Bronchial epithelial cell (primary cell): ENCODE measurements around the gene NEDD4. TPM values are rescaled to one million over a fixed set of nuclear protein-coding genes. Genes with fewer than 3 reads are reported as not detected.

ENCODE experiments used
- DNase-seq: peaks from one replicate; pipeline ENCODE4 v3.0.0-alpha.2; 2010; ENCODE audit warnings: low read depth
- FAIRE-seq: peaks from 2 replicates; lab custom pipeline; 2011; peaks lifted over from hg19 to GRCh38; lab: Jason Lieb, UNC
- H3K27me3 ChIP-seq: 2 replicates; pipeline ENCODE4 v1.5.1; 2011; ENCODE audit warnings: low read length; ENCODE audit not compliant: control insufficient read depth, insufficient read depth
- H3K36me3 ChIP-seq: 2 replicates; pipeline ENCODE4 v1.5.1; 2011; ENCODE audit warnings: low read length; ENCODE audit not compliant: control insufficient read depth, insufficient read depth
- H3K4me3 ChIP-seq: 2 replicates; pipeline ENCODE4 v1.5.1; 2011; ENCODE audit warnings: mild to moderate bottlenecking, low read depth, low read length, control low read depth
- total RNA-seq: library from RNA; depleted of rRNA; stranded (reverse); fragments of >200 nt; gene quantifications from 2 replicates; pipeline ENCODE4 v1.2.1, GENCODE V29; 2014
- TF ChIP-seq, protein P1 (sequence below): IDR thresholded peaks from 2 replicates; pipeline ENCODE4 v1.5.1; 2011; ENCODE audit warnings: mild to moderate bottlenecking, moderate library complexity, low read length, control low read depth, inconsistent platforms; ENCODE audit not compliant: insufficient read depth, severe bottlenecking

Gene NEDD4
- total RNA-seq, 1 donor from 2014 or later, result 37.1 TPM

GRCh38 chr15:56038015-56038414 is 44.6 kb upstream of the NEDD4 start:
- Histone ChIP-seq H3K4me3 (no peak overlapping the region), H3K27me3 (no peaks in the 10 kb centered on the region), H3K36me3 (no peaks in the 10 kb centered on the region)
- TF ChIP-seq, protein P1, sequence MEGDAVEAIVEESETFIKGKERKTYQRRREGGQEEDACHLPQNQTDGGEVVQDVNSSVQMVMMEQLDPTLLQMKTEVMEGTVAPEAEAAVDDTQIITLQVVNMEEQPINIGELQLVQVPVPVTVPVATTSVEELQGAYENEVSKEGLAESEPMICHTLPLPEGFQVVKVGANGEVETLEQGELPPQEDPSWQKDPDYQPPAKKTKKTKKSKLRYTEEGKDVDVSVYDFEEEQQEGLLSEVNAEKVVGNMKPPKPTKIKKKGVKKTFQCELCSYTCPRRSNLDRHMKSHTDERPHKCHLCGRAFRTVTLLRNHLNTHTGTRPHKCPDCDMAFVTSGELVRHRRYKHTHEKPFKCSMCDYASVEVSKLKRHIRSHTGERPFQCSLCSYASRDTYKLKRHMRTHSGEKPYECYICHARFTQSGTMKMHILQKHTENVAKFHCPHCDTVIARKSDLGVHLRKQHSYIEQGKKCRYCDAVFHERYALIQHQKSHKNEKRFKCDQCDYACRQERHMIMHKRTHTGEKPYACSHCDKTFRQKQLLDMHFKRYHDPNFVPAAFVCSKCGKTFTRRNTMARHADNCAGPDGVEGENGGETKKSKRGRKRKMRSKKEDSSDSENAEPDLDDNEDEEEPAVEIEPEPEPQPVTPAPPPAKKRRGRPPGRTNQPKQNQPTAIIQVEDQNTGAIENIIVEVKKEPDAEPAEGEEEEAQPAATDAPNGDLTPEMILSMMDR, result no peak
- DNase-seq (no peak), FAIRE-seq (no peak)

DNA sequence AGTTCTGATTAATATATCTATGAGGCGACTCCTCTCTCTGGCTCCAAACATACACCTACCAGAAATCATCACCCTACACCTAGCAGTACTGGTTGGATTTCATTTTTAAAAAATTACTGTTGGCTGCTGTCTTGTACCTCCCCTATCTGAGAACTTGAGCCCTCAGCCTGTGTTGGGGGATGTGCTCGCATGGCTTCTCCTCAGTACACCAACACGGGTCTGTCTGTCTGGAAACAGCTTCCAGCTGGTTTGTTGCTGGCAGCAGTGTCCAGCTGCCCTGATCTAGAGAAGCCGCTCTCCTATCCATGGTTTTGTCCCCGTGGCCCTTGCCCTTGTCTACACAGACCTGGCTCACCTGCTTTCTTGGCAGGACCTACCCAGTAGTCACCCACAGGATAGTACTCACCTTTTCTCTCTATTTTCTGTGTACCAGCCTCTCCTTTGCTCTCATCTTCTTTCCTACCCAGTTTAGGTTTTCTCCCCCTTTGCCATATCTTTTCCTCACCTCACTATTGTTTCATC is 43.2 kb upstream of the NEDD4 start:
- FAIRE-seq (no peak), DNase-seq (no peak)
- Histone ChIP-seq H3K36me3 (no peaks in the 10 kb centered on the region), H3K27me3 (no peaks in the 10 kb centered on the region), H3K4me3 (no peak overlapping the region)
- TF ChIP-seq, protein P1, result no peak

GRCh38 chr15:56035166-56035565 is 41.8 kb upstream of the NEDD4 start:
- no peak overlapping the region for H3K4me3 ChIP-seq
- DNase-seq (no peak), FAIRE-seq (no peak)
- H3K27me3 ChIP-seq, result no peaks in the 10 kb centered on the region
- TF ChIP-seq, protein P1, result no peak
- no peaks in the 10 kb centered on the region for H3K36me3 ChIP-seq

DNA sequence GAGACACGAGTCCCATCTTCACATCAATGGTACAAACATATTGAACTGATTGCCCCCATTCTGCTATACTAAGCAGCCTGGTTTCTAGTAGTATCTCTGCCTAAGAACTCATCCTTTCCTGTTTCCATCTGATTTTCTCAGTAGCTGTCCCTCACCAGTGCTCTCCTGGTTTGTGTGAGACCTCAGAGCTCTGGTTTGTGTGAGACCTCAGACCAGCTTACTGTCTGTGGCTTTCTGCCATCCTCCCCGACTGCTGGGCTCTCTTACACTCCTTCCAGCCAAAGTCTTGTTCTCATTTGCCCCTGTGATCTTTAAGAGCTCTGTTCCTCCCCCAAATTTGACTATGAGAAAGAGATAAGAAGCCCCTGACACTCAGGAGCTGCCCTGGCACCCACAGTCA is 41.1 kb upstream of the NEDD4 start:
- DNase-seq (no peak), FAIRE-seq (no peak)
- no peak overlapping the region for H3K4me3 ChIP-seq
- H3K27me3 ChIP-seq, result no peaks in the 10 kb centered on the region
- H3K36me3 ChIP-seq, result no peaks in the 10 kb centered on the region
- TF ChIP-seq, protein P1, result no peak

DNA sequence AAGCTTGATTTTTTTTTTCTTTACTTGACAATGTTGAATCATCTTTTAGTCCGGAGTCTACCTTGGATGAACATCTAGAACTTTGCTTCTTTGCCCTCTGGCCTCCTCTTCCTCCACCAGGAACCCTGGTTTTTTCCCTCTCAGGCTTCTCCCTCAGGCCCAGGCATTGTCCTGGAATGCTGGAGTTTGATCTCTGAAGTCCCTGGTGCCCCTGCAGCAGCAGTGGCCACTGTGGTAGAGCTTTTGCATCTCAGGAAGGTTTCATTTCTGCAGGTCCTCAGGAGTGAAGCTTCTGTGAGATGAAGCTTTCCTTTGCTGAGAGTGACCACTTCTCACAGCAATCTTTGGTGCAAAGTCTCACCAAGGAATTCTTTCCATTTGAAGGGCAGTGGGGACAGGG is 39.0 kb upstream of the NEDD4 start:
- FAIRE-seq (no peak), DNase-seq (no peak)
- no peaks in the 10 kb centered on the region for H3K36me3 ChIP-seq
- no peaks in the 10 kb centered on the region for H3K27me3 ChIP-seq
- no peak overlapping the region for H3K4me3 ChIP-seq
- TF ChIP-seq, protein P1, result no peak

GRCh38 chr15:56031836-56032235 is 38.4 kb upstream of the NEDD4 start:
- no peak for FAIRE-seq
- Histone ChIP-seq H3K4me3 (no peak overlapping the region), H3K36me3 (no peaks in the 10 kb centered on the region), H3K27me3 (no peaks in the 10 kb centered on the region)
- TF ChIP-seq, protein P1, result no peak
- no peak for DNase-seq
